ENCODE results near the gene PXDN.
"Not testable (repeated sequence)": the region's sequence is repeated elsewhere in the genome, so short reads cannot be mapped to it uniquely, and the experiment has no call there.

PXDN gene

GRCh38 chr2:1721706-1722646, 22.3 kb downstream of the PXDN start:
- no peak for DNase-seq

DNA sequence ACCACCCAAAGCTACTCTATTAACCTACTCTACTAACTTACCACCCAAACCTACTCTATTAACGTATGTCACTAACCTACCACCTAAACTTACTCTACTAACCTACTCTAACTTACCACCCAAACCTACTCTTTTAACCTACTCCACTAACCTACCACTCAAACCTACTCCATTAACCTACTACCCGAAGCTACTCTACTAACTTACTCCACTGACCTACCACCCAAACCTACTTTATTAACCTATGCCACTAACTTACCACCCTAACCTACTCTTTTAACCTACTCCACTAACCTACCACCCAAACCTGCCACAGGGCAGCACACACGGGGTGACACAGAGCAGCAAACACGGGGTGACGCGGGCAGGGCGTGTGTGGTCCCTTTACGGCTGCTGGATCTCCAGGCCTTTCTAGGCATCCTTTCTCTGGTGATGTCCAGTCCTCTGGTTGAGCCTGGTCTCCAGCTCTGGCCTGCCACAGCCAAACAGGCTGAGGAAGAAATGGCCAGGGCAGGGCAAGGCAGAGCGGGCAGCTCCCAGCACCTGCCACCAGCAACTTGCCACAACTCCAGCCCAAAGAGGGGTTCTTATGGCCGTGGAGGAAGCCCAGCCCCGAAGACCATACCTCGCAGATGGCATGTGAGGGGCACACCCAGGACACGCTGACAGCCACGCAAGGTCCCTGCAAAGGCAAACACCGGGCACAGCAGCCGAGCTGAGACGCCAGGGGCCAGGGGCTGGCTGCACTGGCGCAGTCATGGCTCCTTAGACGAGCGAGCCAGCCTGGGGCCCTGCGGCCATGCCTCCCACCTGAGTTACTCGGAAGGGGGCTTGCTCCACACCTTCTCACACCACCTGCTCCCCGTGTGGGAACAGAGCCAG, 25.7 kb downstream of the PXDN start:
- DNase-seq = no peak

DNA sequence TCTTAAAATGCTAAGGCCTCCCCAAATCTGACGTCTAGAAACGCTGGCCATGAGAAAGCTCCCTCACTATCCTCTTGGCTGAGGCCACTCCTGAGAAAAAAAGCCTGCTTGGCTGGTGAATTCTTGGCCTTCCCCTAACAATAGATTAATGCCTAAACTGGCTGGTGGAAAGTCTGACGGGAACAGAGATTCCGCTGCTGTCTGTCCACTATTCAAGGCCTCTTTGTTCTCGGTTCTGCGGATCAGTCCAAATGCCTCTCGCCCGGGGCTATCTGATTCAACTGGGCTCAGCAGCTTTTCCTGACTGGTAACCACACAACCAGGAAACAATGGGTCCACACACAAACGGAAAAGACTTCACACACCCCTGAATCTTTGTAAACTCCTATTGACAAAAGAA, 27.2 kb downstream of the PXDN start:
- DNase-seq = no peak

- DNase-seq = no peak
These were observed 27.9 kb downstream of the PXDN start for GRCh38 chr2:1716441-1716840.

GRCh38 chr2:1716014-1716305, 28.4 kb downstream of the PXDN start:
- DNase-seq = not testable (repeated sequence)

DNA sequence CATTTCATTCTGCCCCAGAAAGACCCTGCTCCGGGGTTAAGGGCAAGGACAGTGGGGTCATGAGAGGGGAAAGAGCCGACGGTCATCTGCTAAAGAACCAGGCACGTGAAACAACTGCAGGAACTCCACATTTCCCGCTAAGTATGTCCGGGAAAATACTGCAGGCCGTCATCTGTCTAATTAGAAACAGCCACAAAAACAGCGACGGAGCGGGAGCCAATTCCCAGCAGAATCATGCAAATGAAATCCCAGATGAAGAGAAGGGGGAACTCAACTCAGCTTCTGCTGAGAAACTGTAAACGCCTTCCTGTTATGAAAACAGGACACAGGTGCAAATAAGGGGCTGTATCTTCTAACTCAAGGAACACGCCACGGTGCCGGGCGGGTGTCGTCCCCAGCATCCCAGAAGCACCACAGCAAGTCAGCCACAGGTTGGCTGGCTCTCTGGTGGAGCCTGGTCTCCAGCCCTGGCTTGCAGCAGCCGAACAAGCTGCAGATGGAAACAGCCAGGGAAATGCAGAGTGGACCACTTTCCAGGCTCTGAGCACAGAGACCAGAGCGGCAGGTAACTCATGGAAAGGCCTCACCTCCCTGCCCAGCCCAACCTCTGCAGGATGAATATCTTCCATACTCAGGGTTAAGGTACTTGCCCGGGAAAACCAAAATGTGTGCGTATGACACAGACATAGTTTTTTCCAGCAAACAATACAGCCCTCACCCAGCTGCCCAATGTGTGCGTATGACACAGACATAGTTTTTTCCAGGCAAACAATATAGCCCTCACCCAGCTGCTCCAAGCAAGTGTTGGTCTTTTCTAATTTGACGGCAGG, 28.9 kb downstream of the PXDN start:
- DNase-seq = no peak

GRCh38 chr2:1714291-1715064, 29.8 kb downstream of the PXDN start:
- no peak for DNase-seq

GRCh38 chr2:1713839-1714236, 30.5 kb downstream of the PXDN start:
- DNase-seq = no peak

- DNase-seq = no peak
These were observed 31.0 kb downstream of the PXDN start for GRCh38 chr2:1713142-1713838.

DNA sequence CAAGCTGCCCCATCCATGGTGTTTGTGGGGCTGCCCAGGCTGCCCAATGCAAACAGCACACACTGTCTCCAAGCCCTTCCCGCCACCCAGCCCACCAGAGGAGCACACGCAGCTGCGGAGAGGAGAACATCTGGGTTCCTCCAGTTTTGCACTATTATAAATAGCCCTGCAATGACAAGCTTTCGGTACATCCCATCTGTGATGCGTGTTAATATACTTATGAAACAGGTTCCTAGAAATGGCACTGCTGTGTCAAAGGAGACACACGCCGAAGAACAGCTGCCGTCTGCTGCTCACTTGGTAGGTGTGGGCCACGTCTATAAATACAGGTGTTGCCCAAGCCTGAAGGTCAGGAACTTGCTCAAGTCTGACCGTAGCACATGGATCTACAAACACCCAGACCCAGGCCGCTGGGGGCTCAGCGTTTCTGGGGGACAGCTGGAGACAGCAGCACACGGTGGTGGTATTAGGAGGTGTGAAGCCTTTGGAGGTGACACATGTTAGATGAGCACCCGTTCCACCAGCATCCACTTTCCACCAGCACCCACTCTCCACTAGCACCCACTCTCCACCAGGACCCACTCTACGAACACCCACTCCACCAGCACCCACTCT, 34.3 kb downstream of the PXDN start:
- no peak for DNase-seq

- no peak for DNase-seq
These were observed 35.0 kb downstream of the PXDN start for GRCh38 chr2:1709335-1709605.

DNA sequence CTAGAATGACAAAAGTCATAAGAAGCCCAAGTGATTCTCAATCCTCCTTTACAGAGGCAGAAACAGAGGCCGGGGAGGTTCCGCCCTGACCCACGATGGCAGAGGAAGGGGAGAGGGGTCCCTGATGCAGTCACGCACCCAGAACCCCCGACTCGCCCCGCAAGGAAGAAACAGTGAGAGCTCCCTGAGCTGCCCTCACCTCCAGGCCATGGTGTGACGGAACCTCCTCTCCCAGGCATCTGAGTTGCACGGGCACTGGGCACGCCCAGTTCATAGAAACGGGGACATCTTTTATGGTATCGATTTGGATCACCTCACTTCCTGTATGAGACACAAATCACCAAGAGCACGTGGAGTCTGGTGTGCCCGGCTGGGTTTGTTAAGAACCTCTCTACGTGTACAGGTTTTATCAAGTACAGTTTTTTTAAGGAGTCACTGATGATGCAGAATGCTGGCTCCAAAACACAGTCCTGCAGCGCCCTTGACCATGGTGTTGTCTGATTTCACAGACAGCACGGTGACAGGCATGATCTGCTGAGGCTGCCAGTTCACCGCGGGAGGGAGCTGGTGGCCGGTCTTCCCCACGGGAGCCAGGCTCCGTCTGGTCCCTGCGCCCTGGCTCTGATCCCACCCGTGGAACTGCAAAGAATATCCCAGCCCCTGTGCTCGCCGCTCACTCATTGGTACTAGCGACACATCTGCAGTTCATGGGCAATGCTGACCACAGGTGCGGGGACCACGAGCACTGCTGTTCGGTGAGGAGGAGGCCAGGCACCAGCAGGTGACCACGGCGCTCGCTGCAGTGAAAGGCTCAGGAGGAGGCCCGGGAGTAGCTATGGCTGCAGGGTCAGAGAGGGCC, 35.6 kb downstream of the PXDN start:
- DNase-seq = no peak

- no peak for DNase-seq
These were observed 36.4 kb downstream of the PXDN start for GRCh38 chr2:1707771-1708418.

DNA sequence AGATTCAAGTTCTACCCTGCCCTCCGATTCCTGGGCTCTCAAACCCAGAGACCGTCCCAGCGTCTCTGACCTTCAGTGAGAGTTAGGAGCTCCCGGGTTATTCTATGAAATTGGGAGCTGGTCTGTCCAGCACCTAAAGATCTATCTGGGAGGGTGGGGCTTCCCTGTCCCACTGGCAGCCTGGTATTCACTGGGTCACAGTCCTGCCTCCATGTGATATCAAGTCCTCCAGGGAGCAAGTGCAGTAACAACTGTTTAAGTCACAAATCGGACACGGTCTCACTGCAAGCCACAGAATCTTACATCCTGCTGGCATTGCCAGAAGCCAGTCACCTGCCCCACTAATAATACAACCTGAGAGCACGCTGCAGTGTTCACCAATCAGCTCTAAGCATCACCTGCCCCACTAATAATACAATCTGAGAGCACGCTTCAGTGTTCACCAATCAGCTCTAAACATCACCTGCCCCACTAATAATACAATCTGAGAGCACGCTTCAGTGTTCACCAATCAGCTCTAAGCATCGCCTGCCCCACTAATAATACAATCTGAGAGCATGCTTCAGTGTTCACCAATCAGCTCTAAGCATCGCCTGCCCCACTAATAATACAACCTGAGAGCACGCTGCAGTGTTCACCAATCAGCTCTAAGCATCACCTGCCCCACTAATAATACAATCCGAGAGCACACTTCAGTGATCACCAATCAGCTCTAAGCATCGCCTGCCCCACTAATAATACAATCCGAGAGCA, 38.0 kb downstream of the PXDN start:
- not testable (repeated sequence) for DNase-seq

DNA sequence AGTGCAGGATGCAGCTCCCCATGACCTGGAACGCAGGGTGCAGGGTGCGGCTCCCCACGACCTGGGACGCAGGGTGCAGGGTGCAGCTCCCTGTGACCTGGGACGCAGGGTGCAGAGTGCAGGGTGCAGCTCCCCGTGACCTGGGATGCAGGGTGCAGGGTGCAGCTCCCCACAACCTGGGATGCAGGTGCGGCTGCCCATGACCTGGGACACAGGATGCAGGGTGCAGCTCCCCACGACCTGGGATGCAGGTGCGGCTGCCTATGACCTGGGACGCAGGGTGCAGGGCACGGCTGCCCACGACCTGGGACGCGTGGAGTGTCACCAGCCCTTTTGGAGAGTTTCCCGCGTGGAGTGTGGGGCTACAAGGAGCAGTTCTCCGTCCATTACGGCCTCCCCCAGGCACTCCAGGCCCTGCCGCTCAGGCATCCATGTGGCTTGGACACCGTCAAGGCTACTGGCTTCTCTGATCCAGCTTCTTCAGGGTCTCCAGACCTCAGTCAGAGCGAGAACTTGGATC, 38.7 kb downstream of the PXDN start:
- no peak for DNase-seq

GRCh38 chr2:1704631-1705556, 39.4 kb downstream of the PXDN start:
- no peak for DNase-seq

DNA sequence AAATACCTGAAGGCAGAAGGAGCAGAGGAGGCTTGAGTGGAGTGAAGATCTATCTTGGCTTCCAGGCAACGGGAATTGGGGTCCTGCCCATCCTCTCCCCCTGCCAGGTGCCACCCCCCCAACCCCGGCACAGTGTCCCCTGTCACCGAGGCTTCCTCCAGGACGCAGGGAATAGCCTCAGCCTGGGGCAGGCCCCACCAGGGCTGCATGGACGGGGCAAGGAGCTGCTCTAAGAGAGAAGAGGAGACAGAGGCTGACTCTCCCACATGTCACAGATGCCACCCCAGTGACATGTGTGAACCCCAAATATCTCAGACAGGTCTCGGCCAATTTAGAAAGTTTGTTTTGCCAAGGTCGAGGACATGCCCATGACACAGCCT, 42.1 kb downstream of the PXDN start:
- DNase-seq = no peak

Data from activated effector memory CD4-positive, alpha-beta T cell treated with Interleukin-2 at 50 U/mL for 16 hours (primary cell).